ENCODE data around the gene SLC25A43.
A peak's percentile ranks its signal among the peaks of the same experiment; 100 is the strongest.

SLC25A43 gene

DNA sequence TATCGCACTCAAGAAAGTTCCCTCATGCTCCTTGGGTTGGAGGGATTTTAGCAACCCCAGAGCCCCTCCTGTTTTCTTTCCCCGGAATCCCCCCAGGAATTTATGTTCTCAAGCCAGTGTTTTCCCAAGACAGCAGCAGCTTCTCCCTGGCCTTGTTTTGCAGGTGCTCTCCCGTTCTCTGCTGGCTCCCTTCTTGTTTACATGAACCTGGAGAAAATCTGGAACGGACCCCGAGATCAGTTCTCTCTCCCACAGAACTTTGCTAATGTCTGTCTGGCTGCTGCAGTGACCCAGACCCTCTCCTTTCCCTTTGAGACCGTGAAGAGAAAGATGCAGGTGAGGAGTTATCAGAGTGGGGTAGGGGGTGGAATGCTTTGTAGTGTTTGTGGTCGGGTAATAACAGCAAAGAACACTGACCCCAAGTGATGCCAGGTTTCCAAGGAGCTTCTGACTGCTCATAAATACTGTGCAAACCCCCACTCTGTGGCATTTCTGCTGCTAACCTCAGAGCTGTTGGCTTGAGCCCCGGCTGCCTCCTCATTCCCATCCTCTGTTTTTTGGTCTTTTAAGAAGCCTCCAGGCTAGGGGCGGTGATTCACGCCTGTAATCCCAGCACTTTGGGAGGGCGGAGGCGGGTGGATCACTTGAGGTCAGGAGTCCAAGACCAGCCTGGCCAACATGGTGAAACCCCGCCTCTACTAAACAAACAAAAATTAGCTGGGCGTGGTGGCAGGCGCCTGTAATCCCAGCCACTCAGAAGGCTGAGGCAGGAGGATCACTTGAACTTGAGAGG lies 11.1 kb downstream of the SLC25A43 start:
- H3K4me3 ChIP-seq (replicated peaks; ENCODE audit: low read depth, low read length) = no peak overlapping the region
- DNase-seq (ENCODE audit: low read depth) = peak; percentile 46
- TF ChIP-seq, protein P1, sequence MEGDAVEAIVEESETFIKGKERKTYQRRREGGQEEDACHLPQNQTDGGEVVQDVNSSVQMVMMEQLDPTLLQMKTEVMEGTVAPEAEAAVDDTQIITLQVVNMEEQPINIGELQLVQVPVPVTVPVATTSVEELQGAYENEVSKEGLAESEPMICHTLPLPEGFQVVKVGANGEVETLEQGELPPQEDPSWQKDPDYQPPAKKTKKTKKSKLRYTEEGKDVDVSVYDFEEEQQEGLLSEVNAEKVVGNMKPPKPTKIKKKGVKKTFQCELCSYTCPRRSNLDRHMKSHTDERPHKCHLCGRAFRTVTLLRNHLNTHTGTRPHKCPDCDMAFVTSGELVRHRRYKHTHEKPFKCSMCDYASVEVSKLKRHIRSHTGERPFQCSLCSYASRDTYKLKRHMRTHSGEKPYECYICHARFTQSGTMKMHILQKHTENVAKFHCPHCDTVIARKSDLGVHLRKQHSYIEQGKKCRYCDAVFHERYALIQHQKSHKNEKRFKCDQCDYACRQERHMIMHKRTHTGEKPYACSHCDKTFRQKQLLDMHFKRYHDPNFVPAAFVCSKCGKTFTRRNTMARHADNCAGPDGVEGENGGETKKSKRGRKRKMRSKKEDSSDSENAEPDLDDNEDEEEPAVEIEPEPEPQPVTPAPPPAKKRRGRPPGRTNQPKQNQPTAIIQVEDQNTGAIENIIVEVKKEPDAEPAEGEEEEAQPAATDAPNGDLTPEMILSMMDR (IDR thresholded peaks at IDR 0.05; ENCODE audit: low read length, missing control alignments) = no peak

DNA sequence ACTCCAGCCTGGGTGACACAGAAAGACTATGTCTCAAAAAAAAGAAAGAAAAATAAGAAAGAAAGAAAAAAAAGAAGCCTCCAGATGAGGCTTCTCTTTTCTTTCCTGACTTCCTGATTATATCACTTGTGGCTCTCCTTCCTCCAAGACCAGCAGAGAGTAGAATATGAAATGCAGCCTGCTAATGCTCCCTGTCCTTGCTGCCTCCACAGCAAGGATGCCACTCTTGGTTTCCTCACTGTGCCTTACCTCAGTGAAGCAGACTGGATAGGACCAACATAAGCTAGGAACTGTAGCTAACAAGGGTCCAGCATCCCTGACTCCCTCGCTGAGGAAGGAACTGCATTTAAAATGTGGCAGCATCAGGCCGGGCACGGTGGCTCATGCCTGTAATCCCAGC lies 11.7 kb downstream of the SLC25A43 start:
- H3K4me3 ChIP-seq (replicated peaks; ENCODE audit: low read depth, low read length) = no peak overlapping the region
- TF ChIP-seq, protein P1 (IDR thresholded peaks at IDR 0.05; ENCODE audit: low read length, missing control alignments) = no peak
- no peak for DNase-seq (ENCODE audit: low read depth)

DNA sequence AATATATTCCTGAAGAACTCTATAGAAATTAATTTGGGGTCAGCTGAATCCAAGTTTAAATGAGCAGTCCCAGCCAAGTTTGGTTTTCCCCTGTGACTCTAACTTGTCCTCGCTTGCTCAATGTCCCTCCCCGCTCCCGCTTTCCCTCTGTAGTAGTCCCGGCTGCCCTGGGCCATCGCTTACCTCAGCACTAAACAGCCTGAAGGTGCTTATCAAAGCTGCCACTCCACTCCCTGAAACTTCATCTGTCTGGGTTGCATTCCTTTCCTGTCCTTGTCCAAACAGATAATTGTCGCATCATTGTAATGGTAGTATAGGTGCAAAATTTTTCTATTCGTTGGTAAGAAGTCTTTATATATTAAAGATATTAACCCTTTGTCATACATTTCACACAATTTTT lies 12.8 kb downstream of the SLC25A43 start:
- TF ChIP-seq, protein P1 (IDR thresholded peaks at IDR 0.05; ENCODE audit: low read length, missing control alignments) = no peak
- no peak for DNase-seq (ENCODE audit: low read depth)
- H3K4me3 ChIP-seq (replicated peaks; ENCODE audit: low read depth, low read length) = no peak overlapping the region

DNA sequence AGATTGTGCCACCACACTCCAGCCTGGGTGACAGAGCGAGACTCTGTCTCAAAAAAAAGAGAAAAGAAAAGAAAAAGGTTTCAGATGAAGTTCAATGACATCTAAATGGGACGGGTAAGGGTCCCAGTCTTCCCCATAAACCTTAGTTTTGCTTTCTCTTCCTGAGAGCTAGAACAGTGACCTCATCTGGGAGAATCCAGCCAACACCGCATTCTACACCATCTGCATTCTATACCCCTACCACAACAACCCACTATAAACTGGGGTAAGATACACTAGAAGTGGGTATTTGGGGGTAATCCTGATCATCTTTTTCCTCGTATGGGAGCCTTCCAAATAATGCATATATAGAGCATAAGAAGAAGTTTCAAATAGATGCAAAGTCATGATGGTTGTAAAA lies 18.2 kb downstream of the SLC25A43 start:
- TF ChIP-seq, protein P1 (IDR thresholded peaks at IDR 0.05; ENCODE audit: low read length, missing control alignments) = no peak
- DNase-seq (ENCODE audit: low read depth) = no peak
- no peak overlapping the region for H3K4me3 ChIP-seq (replicated peaks; ENCODE audit: low read depth, low read length)

DNA sequence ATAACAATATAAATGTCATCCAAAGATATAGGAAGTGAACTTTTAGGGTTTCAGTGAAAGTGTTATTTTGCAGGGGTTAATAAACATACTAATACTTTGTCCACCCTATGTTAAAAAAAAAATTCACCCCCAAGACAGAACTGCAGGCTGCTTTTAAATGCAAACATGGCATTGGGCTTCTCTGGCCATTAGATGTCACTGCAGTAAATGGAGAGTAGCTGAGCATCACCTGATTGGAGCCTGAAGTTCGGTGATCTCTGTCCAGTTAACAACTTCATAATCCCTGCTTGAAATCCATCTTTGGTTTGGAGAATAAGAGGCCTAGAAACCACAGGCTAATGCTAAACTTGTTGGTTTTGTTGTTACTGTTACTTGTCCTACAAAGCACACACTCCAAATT lies 18.7 kb downstream of the SLC25A43 start:
- peak; percentile 28 for DNase-seq (ENCODE audit: low read depth)
- no peak overlapping the region for H3K4me3 ChIP-seq (replicated peaks; ENCODE audit: low read depth, low read length)
- TF ChIP-seq, protein P1 (IDR thresholded peaks at IDR 0.05; ENCODE audit: low read length, missing control alignments) = peak; percentile 31

DNA sequence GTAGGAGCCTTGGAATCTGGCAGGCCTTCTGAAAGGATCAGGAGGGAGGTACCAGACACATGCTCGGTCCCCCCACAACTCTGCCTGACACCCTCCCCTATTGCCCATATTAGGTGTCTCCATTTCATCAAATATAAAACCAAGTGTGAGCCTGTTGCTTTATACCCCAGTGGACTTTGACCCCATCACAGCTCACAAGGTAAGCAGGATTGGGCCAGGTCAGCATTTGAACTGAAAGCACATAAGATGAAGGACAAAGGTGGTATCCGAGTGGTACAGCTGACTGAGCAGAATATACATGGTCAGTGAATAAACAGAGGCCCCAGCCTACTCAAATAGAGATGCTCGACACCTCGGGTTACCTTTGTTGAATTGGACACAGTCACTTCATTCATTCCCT lies 20.0 kb downstream of the SLC25A43 start:
- H3K4me3 ChIP-seq (replicated peaks; ENCODE audit: low read depth, low read length) = no peak overlapping the region
- TF ChIP-seq, protein P1 (IDR thresholded peaks at IDR 0.05; ENCODE audit: low read length, missing control alignments) = no peak
- DNase-seq (ENCODE audit: low read depth) = no peak

DNA sequence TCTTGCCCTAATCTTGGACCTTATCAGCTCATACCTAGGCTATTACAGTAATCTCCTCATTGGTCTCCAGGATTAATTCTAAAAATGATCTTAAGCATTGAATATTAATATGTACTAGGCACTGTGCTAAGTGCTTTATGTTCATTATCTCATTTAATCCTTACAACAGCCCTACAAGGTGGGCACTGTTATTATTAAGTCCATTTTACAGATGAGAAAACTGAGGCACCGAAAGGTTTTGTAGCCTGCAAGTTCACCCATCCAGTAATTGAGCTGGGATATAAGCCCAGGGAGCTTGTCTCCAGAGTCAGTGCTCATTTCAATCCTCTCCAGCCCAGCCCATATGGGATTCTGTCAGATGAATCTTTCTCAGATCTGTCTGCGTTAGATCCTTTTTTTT lies 20.8 kb downstream of the SLC25A43 start:
- TF ChIP-seq, protein P1 (IDR thresholded peaks at IDR 0.05; ENCODE audit: low read length, missing control alignments) = no peak
- no peak for DNase-seq (ENCODE audit: low read depth)
- no peak overlapping the region for H3K4me3 ChIP-seq (replicated peaks; ENCODE audit: low read depth, low read length)
